Karpas-422 (cell line): ENCODE results near the gene GYS1. TPM values are rescaled to one million over a fixed set of nuclear protein-coding genes. Genes with fewer than 3 reads are reported as not detected.
A peak's percentile ranks its signal among the peaks of the same experiment; 100 is the strongest.
"Not testable (repeated sequence)": the region's sequence is repeated elsewhere in the genome, so short reads cannot be mapped to it uniquely, and the experiment has no call there.

ENCODE experiments used
- DNase-seq: peaks from one replicate; pipeline ENCODE4 v3.0.0-alpha.2; 2015
- H2AFZ ChIP-seq: fragments of 200-600 bp; sonication (generic); 2 replicates; pipeline ENCODE4 v1.6.1; 2014; ENCODE audit warnings: antibody characterized with exemption, low read length, mixed read lengths
- H3K27ac ChIP-seq: fragments of 200-600 bp; sonication (generic); 2 replicates; pipeline ENCODE4 v1.5.1; 2014; ENCODE audit warnings: mild to moderate bottlenecking, low read length, moderate library complexity
- H3K27me3 ChIP-seq: fragments of 200-600 bp; sonication (generic); 2 replicates; pipeline ENCODE4 v1.6.1; 2014; ENCODE audit warnings: low read length, mixed read lengths
- H3K36me3 ChIP-seq: fragments of 200-600 bp; sonication (generic); 2 replicates; pipeline ENCODE4 v1.6.1; 2014; ENCODE audit warnings: low read length, mixed read lengths; ENCODE audit not compliant: insufficient read depth
- H3K4me1 ChIP-seq: fragments of 200-600 bp; sonication (generic); 2 replicates; pipeline ENCODE4 v1.6.1; 2014; ENCODE audit warnings: mild to moderate bottlenecking, low read length, mixed read lengths
- H3K4me2 ChIP-seq: fragments of 200-600 bp; sonication (generic); 2 replicates; pipeline ENCODE4 v1.6.1; 2014; ENCODE audit warnings: low read length, low read depth, mild to moderate bottlenecking; ENCODE audit not compliant: poor library complexity, severe bottlenecking
- H3K4me3 ChIP-seq: fragments of 200-600 bp; sonication (generic); 2 replicates; pipeline ENCODE4 v1.5.1; 2014; ENCODE audit warnings: mild to moderate bottlenecking, antibody characterized with exemption, low read length, mixed read lengths
- H3K79me2 ChIP-seq: fragments of 200-600 bp; sonication (generic); 2 replicates; pipeline ENCODE4 v1.6.1; 2014; ENCODE audit warnings: mild to moderate bottlenecking, low read length, mixed read lengths
- H3K9ac ChIP-seq: fragments of 200-600 bp; sonication (generic); 2 replicates; pipeline ENCODE4 v1.6.0; 2014; ENCODE audit warnings: low read length
- H3K9me2 ChIP-seq: fragments of 200-600 bp; sonication (generic), shearing (Covaris generic); replicated peaks from 2 replicates; pipeline ENCODE4 v1.6.0; 2014; ENCODE audit warnings: mild to moderate bottlenecking, low read length, moderate library complexity; ENCODE audit not compliant: insufficient read depth
- H3K9me3 ChIP-seq: fragments of 300-700, 200-600 bp; sonication (generic); 2 replicates; pipeline ENCODE4 v1.6.1; 2014; ENCODE audit warnings: low read length, mixed read lengths
- H4K20me1 ChIP-seq: fragments of 200-600 bp; sonication (generic); 2 replicates; pipeline ENCODE4 v1.6.1; 2014; ENCODE audit warnings: mild to moderate bottlenecking, antibody characterized with exemption, low read length, low read depth; ENCODE audit not compliant: insufficient read depth
- total RNA-seq: library from RNA; depleted of rRNA; stranded (reverse); fragments of >200 nt; shearing (Covaris generic); gene quantifications from 2 replicates; pipeline ENCODE4 v1.2.3, GENCODE V29; 2014; ENCODE audit warnings: low replicate concordance

Gene GYS1
- total RNA-seq, 1 experiment from 2014 or later = 42.6 TPM

GRCh38 chr19:48926909-48927308 lies 66.2 kb downstream of the GYS1 start:
- H3K9ac ChIP-seq = no peak overlapping the region
- no peaks in the 10 kb centered on the region for H3K79me2 ChIP-seq
- H3K27ac ChIP-seq = no peak overlapping the region
- no peak overlapping the region for H2AFZ ChIP-seq
- H3K4me1 ChIP-seq = no peaks in the 10 kb centered on the region
- no peak overlapping the region for H3K4me3 ChIP-seq
- no peaks in the 10 kb centered on the region for H3K36me3 ChIP-seq
- H3K9me3 ChIP-seq = no peaks in the 10 kb centered on the region
- no peaks in the 10 kb centered on the region for H4K20me1 ChIP-seq
- no peak overlapping the region for H3K4me2 ChIP-seq
- DNase-seq = no peak
- no peaks in the 10 kb centered on the region for H3K9me2 ChIP-seq
- no peaks in the 10 kb centered on the region for H3K27me3 ChIP-seq

- H3K9me2 ChIP-seq, DNase-seq, H3K79me2 ChIP-seq, H3K27me3 ChIP-seq, H3K4me1 ChIP-seq, H3K9me3 ChIP-seq, H4K20me1 ChIP-seq, H3K36me3 ChIP-seq, H3K9ac ChIP-seq, H3K4me2 ChIP-seq, H2AFZ ChIP-seq, H3K27ac ChIP-seq, H3K4me3 ChIP-seq: not testable (repeated sequence)
Measured at GRCh38 chr19:48925890-48926289, 67.2 kb downstream of the GYS1 start.

GRCh38 chr19:48925240-48925843 lies 67.8 kb downstream of the GYS1 start:
- H3K4me1 ChIP-seq = no peaks in the 10 kb centered on the region
- no peak overlapping the region for H3K9ac ChIP-seq
- no peaks in the 10 kb centered on the region for H4K20me1 ChIP-seq
- no peaks in the 10 kb centered on the region for H3K27me3 ChIP-seq
- no peaks in the 10 kb centered on the region for H3K79me2 ChIP-seq
- H3K36me3 ChIP-seq = no peaks in the 10 kb centered on the region
- no peaks in the 10 kb centered on the region for H3K9me2 ChIP-seq
- H3K9me3 ChIP-seq = no peaks in the 10 kb centered on the region
- H3K4me3 ChIP-seq = no peak overlapping the region
- no peak for DNase-seq
- H3K4me2 ChIP-seq = no peak overlapping the region
- no peak overlapping the region for H3K27ac ChIP-seq
- no peak overlapping the region for H2AFZ ChIP-seq

- Histone ChIP-seq H4K20me1 (no peaks in the 10 kb centered on the region), H3K27me3 (no peaks in the 10 kb centered on the region), H3K79me2 (no peaks in the 10 kb centered on the region), H3K4me2 (no peak overlapping the region), H3K4me1 (peaks cover 7% of the 10 kb centered on the region), H3K9me3 (no peaks in the 10 kb centered on the region), H3K9me2 (no peaks in the 10 kb centered on the region), H2AFZ (no peak overlapping the region), H3K36me3 (no peaks in the 10 kb centered on the region), H3K4me3 (no peak overlapping the region), H3K9ac (no peak overlapping the region), H3K27ac (no peak overlapping the region)
- no peak for DNase-seq
Measured at GRCh38 chr19:48922548-48923490, 70.3 kb downstream of the GYS1 start.

- Histone ChIP-seq H3K4me1 (peaks cover 9% of the 10 kb centered on the region), H3K9me3 (no peaks in the 10 kb centered on the region), H3K27me3 (no peaks in the 10 kb centered on the region), H2AFZ (no peak overlapping the region), H4K20me1 (no peaks in the 10 kb centered on the region), H3K27ac (no peak overlapping the region), H3K36me3 (no peaks in the 10 kb centered on the region), H3K79me2 (no peaks in the 10 kb centered on the region), H3K9ac (no peak overlapping the region), H3K4me2 (no peak overlapping the region), H3K9me2 (no peaks in the 10 kb centered on the region), H3K4me3 (no peak overlapping the region)
- no peak for DNase-seq
Measured at GRCh38 chr19:48921721-48922500, 71.2 kb downstream of the GYS1 start.

GRCh38 chr19:48920949-48921348 lies 72.2 kb downstream of the GYS1 start:
- Histone ChIP-seq H3K9me2 (no peaks in the 10 kb centered on the region), H3K9ac (no peak overlapping the region), H3K27ac (no peak overlapping the region), H3K4me3 (no peak overlapping the region), H3K36me3 (no peaks in the 10 kb centered on the region), H3K4me1 (peaks cover 9% of the 10 kb centered on the region), H4K20me1 (no peaks in the 10 kb centered on the region), H3K79me2 (no peaks in the 10 kb centered on the region), H2AFZ (no peak overlapping the region), H3K27me3 (no peaks in the 10 kb centered on the region), H3K9me3 (no peaks in the 10 kb centered on the region), H3K4me2 (no peak overlapping the region)
- DNase-seq = no peak

GRCh38 chr19:48919271-48919670 lies 73.8 kb downstream of the GYS1 start:
- not testable (repeated sequence) for H3K27ac ChIP-seq, H3K36me3 ChIP-seq, H3K9me2 ChIP-seq, H3K9ac ChIP-seq, H4K20me1 ChIP-seq, H3K4me3 ChIP-seq, H3K9me3 ChIP-seq, H3K27me3 ChIP-seq, H3K4me1 ChIP-seq, H3K4me2 ChIP-seq, H3K79me2 ChIP-seq, DNase-seq, H2AFZ ChIP-seq

GRCh38 chr19:48918801-48919247 lies 74.3 kb downstream of the GYS1 start:
- no peaks in the 10 kb centered on the region for H3K9me3 ChIP-seq
- H3K27ac ChIP-seq = no peak overlapping the region
- no peaks in the 10 kb centered on the region for H3K9me2 ChIP-seq
- no peaks in the 10 kb centered on the region for H3K27me3 ChIP-seq
- peak; percentile 83 for DNase-seq
- no peak overlapping the region for H3K4me3 ChIP-seq
- peaks cover 9% of the 10 kb centered on the region for H3K4me1 ChIP-seq
- no peaks in the 10 kb centered on the region for H4K20me1 ChIP-seq
- no peaks in the 10 kb centered on the region for H3K79me2 ChIP-seq
- H3K4me2 ChIP-seq = no peak overlapping the region
- no peak overlapping the region for H2AFZ ChIP-seq
- H3K36me3 ChIP-seq = no peaks in the 10 kb centered on the region
- no peak overlapping the region for H3K9ac ChIP-seq
